Natural killer cell (primary cell): Measurements from ENCODE around the gene ATXN2. TPM values are rescaled to one million over a fixed set of nuclear protein-coding genes. Genes with fewer than 3 reads are reported as not detected.
"Not testable (repeated sequence)": the region's sequence is repeated elsewhere in the genome, so short reads cannot be mapped to it uniquely, and the experiment has no call there.

ENCODE experiments used
- ATAC-seq, 3 donors: fragments of 150-1000 bp in 2 of 3; fragments of 200-7000 bp in 1 of 3; cut with Tn5 transposase; 1 replicate in 1 of 3; 2 replicates in 2 of 3; pipeline ENCODE4 v1.10.0; 2021; ENCODE audit warnings: mild to moderate bottlenecking in 2 of 3, moderate library complexity in 2 of 3
- DNase-seq, 2 donors: peaks; one replicate each; pipeline versions ENCODE4 v3.0.0 to v3.0.0-alpha.2; 2013 to 2021; ENCODE audit warnings: mixed read lengths in 1 of 2
- H3K27ac ChIP-seq: one replicate; pipeline ENCODE4 v1.5.1; 2013; ENCODE audit warnings: mild to moderate bottlenecking, low read length
- H3K27me3 ChIP-seq: one replicate; pipeline ENCODE4 v1.6.1; 2013; ENCODE audit warnings: low read length; ENCODE audit not compliant: control insufficient read depth, insufficient read depth
- H3K36me3 ChIP-seq: one replicate; pipeline ENCODE4 v1.6.1; 2013; ENCODE audit warnings: low read length; ENCODE audit not compliant: control insufficient read depth, insufficient read depth
- H3K4me1 ChIP-seq: one replicate; pipeline ENCODE4 v1.6.1; 2013; ENCODE audit warnings: low read length; ENCODE audit not compliant: control insufficient read depth, insufficient read depth
- H3K4me3 ChIP-seq: one replicate; pipeline ENCODE4 v1.5.1; 2013; ENCODE audit warnings: low read length
- H3K9me3 ChIP-seq: one replicate; pipeline ENCODE4 v1.6.1; 2013; ENCODE audit warnings: low read length; ENCODE audit not compliant: control insufficient read depth, insufficient read depth
- H3K27ac Mint-ChIP-seq, 2 donors: one replicate each; pipeline ENCODE4 v1.8.0; 2022; ENCODE audit warnings: mild to moderate bottlenecking in 2 of 2, mixed read lengths in 2 of 2, moderate library complexity in 1 of 2
- H3K27me3 Mint-ChIP-seq, 2 donors: one replicate each; pipeline ENCODE4 v1.8.0; 2022; ENCODE audit warnings: low read depth in 2 of 2, mixed read lengths in 2 of 2
- H3K36me3 Mint-ChIP-seq: one replicate; pipeline ENCODE4 v1.8.0; 2022; ENCODE audit warnings: mixed read lengths
- H3K4me1 Mint-ChIP-seq, 2 donors: one replicate each; pipeline ENCODE4 v1.8.0; 2022; ENCODE audit warnings: mixed read lengths in 2 of 2
- H3K4me3 Mint-ChIP-seq: one replicate; pipeline ENCODE4 v1.8.0; 2022; ENCODE audit warnings: mild to moderate bottlenecking, moderate library complexity, mixed read lengths
- H3K9me3 Mint-ChIP-seq, 2 donors: one replicate each; pipeline ENCODE4 v1.8.0; 2022; ENCODE audit warnings: mixed read lengths in 2 of 2
- WGBS: methylation state at CpG from one replicate; pipeline ENCODE4 v1.1.7; 2013; ENCODE audit warnings: missing lambda C conversion rate; ENCODE audit not compliant: insufficient coverage; 5-methylcytosine and 5-hydroxymethylcytosine counted together
- intact Hi-C: fragments of 100-400 bp; cut with micrococcal nuclease; formaldehyde crosslinking; loops from one replicate; pipeline ENCODE4 v1.14.2; 2022
- total RNA-seq, 4 donors: library from RNA; stranded (reverse); fragments of 120-200 nt in 1 of 4; gene quantifications; one replicate each; pipeline versions ENCODE4 v1.2.3 to v1.2.4, GENCODE V29; 2013 to 2022
- TF ChIP-seq, protein P1 (sequence below): fragments of 200-600 bp; IDR thresholded peaks from one replicate; pipeline ENCODE4 v1.8.0; 2022; ENCODE audit warnings: antibody characterized with exemption

The ATXN2 gene
- total RNA-seq, 3 donors from 2014 or later (not counting 1 experiment from before 2014, with no cell fraction given), result 44.9 to 56.5 (median 51.5) TPM

DNA sequence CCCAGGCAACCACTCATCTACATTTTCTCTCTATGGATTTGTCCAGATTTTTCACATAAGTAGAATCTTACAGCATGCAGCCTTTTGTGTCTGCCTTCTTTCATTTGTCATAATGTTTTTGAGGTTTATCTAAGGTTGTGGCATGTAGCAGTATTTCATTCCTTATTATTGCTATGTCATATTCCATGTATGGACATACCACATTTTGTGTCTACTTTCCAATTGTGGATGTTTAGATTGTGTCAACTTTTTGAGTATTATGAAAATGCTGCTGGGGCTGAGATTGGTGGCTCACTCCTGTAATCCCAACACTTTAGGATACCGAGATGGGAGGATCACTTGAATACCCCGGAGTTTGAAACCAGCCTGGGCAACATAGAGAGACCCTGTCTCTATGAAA is 3.2 kb upstream of the ATXN2 start:
- Mint-ChIP-seq H3K4me3 (peak overlapping the region; percentile 42), H3K4me1 (peaks cover 13 to 15% of the 10 kb centered on the region in 2 donors), H3K9me3 (no peaks in the 10 kb centered on the region), H3K36me3 (no peaks in the 10 kb centered on the region), H3K27me3 (no peaks in the 10 kb centered on the region), H3K27ac (no peak overlapping the region)
- TF ChIP-seq, protein P1, sequence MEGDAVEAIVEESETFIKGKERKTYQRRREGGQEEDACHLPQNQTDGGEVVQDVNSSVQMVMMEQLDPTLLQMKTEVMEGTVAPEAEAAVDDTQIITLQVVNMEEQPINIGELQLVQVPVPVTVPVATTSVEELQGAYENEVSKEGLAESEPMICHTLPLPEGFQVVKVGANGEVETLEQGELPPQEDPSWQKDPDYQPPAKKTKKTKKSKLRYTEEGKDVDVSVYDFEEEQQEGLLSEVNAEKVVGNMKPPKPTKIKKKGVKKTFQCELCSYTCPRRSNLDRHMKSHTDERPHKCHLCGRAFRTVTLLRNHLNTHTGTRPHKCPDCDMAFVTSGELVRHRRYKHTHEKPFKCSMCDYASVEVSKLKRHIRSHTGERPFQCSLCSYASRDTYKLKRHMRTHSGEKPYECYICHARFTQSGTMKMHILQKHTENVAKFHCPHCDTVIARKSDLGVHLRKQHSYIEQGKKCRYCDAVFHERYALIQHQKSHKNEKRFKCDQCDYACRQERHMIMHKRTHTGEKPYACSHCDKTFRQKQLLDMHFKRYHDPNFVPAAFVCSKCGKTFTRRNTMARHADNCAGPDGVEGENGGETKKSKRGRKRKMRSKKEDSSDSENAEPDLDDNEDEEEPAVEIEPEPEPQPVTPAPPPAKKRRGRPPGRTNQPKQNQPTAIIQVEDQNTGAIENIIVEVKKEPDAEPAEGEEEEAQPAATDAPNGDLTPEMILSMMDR, result no peak
- H3K27ac ChIP-seq, result no peak overlapping the region
- intact Hi-C loops, result no loop called here
- no peaks in the 10 kb centered on the region for H3K27me3 ChIP-seq
- H3K9me3 ChIP-seq, result no peaks in the 10 kb centered on the region
- no peak for DNase-seq
- no peaks in the 10 kb centered on the region for H3K36me3 ChIP-seq
- WGBS, result 94% methylated on average over 2 of the region's 2 CpGs
- no peak for ATAC-seq
- H3K4me1 ChIP-seq, result peaks cover 17% of the 10 kb centered on the region
- no peak overlapping the region for H3K4me3 ChIP-seq

- DNase-seq, H3K9me3 ChIP-seq, H3K36me3 ChIP-seq, H3K9me3 Mint-ChIP-seq, H3K36me3 Mint-ChIP-seq, intact Hi-C loops, H3K27ac Mint-ChIP-seq, H3K27me3 Mint-ChIP-seq, H3K27ac ChIP-seq, H3K4me3 ChIP-seq, ATAC-seq, H3K27me3 ChIP-seq, H3K4me3 Mint-ChIP-seq: not testable (repeated sequence)
- H3K4me1 Mint-ChIP-seq, result peaks cover 19 to 21% of the 10 kb centered on the region in 2 donors
- H3K4me1 ChIP-seq, result peaks cover 20% of the 10 kb centered on the region
- 95% methylated on average over 12 of the region's 12 CpGs for WGBS
Observed at GRCh38 chr12:111600986-111601385, 1.9 kb upstream of the ATXN2 start.

- no peak for DNase-seq
- 6% methylated on average over 3 of the region's 5 CpGs for WGBS
- Mint-ChIP-seq H3K27me3 (no peaks in the 10 kb centered on the region), H3K36me3 (no peaks in the 10 kb centered on the region), H3K27ac (peak overlapping the region; percentile 91 to 92), H3K4me1 (peaks cover 19 to 23% of the 10 kb centered on the region in 2 donors), H3K4me3 (peak overlapping the region; percentile 93), H3K9me3 (no peaks in the 10 kb centered on the region)
- TF ChIP-seq, protein P1, result no peak
- ATAC-seq, result no peak
- Histone ChIP-seq H3K27ac (peak overlapping the region; percentile 82), H3K4me1 (peaks cover 24% of the 10 kb centered on the region), H3K4me3 (peak overlapping the region; percentile 77), H3K9me3 (no peaks in the 10 kb centered on the region), H3K36me3 (no peaks in the 10 kb centered on the region), H3K27me3 (no peaks in the 10 kb centered on the region)
- intact Hi-C loops, result no loop called here
Observed at GRCh38 chr12:111600205-111600642, 1.1 kb upstream of the ATXN2 start.

DNA sequence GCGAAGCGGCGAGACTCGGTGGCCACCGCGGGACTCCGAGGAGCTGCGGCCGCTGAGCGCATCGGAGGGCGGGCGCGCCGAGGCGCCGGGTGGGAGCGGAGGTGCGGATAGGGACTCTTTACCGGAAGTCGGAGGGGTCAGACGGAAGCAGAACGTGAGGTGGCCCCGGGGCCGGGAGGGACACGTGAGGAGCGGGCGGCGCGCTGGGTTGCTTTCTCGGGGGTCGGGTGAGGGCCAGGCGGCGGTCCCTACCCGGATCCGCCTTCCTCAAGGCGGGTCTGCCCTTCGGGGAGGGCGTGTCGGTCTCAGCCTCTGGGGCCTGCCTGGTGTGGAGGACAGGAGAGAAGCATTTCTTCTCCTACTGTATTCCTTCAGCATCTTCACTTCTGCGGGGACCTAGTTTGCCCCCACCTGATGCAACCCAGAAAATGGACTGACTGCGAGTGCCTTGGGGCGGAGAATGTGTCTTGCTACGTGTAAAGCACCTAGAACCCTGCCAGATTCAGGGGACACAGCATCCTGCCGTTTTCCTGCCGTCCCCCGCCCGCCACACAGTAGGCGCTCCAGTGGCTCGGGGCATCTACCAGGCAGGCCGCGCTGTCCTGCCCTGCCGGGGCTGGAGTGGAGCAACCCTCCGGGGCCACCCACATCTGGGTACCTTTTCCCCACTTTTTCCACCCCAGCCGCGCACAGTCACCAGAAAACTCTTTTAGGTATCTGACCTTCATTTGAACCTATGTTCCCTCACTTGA is 514 bp upstream of the ATXN2 start:
- peak overlapping the region; percentile 91 to 92 for H3K27ac Mint-ChIP-seq
- H3K36me3 Mint-ChIP-seq, result no peaks in the 10 kb centered on the region
- Histone ChIP-seq H3K9me3 (no peaks in the 10 kb centered on the region), H3K27ac (peak overlapping the region; percentile 82), H3K36me3 (no peaks in the 10 kb centered on the region), H3K27me3 (no peaks in the 10 kb centered on the region), H3K4me1 (peaks cover 24% of the 10 kb centered on the region), H3K4me3 (peak overlapping the region; percentile 77)
- H3K4me3 Mint-ChIP-seq, result peak overlapping the region; percentile 93
- intact Hi-C loops, result loop anchor here (2.0 kb wide), 1 partner anchor 87 kb away; the partner anchor contains the start of gene ACAD10
- TF ChIP-seq, protein P1, result no peak
- no peaks in the 10 kb centered on the region for H3K27me3 Mint-ChIP-seq
- H3K9me3 Mint-ChIP-seq, result no peaks in the 10 kb centered on the region
- peak; percentile 77 to 89 (median 86) for ATAC-seq
- peaks cover 24 to 29% of the 10 kb centered on the region in 2 donors for H3K4me1 Mint-ChIP-seq
- under 1% methylated on average over 53 of the region's 56 CpGs for WGBS
- DNase-seq, result peak; percentile 84 to 91
